Measurements from ENCODE around the gene GTF2IRD1.

GRCh38 chr7:74439541-74439940, 14.2 kb upstream of the GTF2IRD1 start:
- TF ChIP-seq, protein P1, sequence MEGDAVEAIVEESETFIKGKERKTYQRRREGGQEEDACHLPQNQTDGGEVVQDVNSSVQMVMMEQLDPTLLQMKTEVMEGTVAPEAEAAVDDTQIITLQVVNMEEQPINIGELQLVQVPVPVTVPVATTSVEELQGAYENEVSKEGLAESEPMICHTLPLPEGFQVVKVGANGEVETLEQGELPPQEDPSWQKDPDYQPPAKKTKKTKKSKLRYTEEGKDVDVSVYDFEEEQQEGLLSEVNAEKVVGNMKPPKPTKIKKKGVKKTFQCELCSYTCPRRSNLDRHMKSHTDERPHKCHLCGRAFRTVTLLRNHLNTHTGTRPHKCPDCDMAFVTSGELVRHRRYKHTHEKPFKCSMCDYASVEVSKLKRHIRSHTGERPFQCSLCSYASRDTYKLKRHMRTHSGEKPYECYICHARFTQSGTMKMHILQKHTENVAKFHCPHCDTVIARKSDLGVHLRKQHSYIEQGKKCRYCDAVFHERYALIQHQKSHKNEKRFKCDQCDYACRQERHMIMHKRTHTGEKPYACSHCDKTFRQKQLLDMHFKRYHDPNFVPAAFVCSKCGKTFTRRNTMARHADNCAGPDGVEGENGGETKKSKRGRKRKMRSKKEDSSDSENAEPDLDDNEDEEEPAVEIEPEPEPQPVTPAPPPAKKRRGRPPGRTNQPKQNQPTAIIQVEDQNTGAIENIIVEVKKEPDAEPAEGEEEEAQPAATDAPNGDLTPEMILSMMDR (IDR thresholded peaks at IDR 0.05), result no peak
- no peak for TF ChIP-seq POLR2A (IDR thresholded peaks at IDR 0.05)
